HG03521 (cell line): ENCODE data around the gene AMPD1.

ENCODE experiments used
- ATAC-seq: cut with Tn5 transposase; IDR thresholded peaks from one replicate; pipeline ENCODE4 v1.9.1; 2021; ENCODE audit warnings: mild to moderate bottlenecking, moderate library complexity; ENCODE audit not compliant: unreplicated experiment

Gene AMPD1

DNA sequence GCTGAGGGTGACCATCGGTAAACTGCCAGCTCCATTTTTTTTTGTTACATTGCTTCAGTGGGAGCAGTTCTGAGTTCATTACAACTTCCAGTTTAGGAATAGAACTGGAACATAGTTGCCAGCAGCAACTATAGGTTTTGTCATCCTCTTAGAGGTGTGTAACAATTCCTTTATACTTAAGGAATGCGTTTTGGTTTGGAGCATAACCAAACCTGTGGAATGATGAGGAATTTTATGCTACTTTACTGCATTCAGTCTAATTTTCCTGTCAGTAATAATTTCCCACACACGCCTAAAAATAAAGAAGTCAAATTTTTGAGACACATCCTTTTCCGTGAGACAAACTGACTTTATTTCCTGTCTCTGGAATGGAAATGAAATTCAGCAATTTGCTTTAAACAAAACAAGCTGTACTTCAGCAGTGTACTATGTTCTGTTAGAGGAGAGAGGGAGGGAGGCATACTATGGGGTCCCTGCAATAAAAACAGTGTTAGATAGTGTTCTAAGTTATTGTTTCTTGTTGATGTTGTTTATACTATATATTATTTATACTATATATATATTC lies 4.8 kb upstream of the AMPD1 start:
- no peak for ATAC-seq

DNA sequence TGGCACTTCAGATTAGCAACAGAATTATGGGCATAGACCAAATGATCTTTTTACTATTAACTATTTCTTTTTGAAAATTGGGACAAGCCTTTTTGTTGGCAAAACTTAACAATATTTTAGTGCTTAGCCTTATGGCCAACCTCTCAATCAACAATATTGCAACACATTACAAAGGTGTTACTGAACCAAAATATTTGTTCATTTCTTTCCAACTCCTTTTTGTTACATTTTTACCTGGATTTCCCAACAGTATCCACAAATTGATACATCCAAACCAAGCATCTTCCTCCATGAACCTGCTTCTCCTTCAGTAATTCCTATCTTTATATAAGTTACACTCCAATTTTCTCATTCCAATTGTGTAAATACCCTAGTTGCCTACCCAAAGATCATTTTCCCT lies 1.5 kb upstream of the AMPD1 start:
- no peak for ATAC-seq

DNA sequence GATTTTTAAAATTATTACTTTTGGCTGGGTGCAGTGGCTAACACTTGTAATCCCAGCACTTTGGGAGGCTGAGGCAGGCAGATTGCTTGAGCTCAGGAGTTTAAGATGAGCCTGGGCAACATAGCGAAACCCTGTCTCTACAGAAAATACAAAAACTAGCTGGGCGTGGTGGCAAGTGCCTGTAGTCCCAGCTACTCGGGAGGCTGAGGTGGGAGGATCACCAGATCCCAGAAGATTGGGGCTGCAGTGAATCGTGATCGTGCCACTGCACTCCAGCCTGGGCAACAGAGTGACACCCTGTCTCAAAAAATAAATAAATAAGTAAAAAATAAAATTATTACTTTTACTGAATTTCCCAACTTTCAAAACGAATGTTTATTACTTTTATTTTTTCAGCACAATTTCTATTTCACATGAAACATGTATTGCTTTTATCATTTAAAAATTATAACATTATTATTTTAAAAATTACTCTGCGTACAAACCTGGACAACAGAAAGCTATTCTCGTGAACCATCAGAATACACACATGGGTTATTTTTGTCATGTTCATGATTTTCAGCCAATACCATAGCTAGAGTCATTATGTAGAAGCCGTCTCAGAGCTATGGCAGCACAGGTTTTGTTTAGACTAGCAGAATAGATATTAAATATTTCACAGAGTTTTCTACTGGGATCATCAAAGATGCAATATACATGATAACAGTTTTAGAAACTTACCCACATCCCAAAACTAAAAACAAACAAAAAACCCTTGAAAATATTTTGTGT lies 621 bp downstream of the AMPD1 start:
- no peak for ATAC-seq

DNA sequence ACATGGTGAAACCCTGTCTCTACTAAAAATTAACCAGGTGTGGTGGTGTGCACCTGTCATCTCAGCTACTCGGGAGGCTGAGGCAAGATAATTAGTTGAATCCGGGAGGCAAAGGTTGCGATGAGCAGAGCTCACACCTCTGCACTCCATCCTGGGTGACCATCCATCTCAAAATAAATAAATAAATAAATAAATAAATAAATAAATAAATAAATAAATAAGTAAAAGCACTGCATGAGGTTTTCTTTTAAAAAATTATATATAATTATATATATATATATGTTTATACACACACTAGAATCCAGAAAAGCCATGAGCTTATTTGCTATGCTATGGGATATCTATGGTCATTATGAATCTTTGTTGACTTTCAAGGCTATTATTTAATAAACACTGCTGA lies 2.4 kb downstream of the AMPD1 start:
- ATAC-seq, result no peak

DNA sequence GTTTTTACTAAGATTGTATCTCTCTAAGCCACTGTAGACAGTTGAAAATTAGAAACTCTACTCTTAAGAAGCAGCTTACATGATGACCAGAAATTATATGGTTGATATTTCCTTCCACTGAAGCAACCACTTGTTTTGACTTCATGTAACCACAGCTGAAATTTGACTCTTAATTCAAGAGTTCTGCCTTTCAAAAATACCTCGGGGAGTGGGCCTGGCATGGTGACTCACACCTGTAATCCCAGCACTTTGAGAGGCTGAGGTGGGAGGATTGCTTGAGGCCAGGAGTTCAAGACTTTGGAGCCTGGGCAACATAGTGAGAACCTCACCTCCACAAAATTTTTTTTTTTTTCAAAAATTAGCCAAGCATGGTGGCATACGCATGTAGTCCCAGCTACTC lies 4.3 kb downstream of the AMPD1 start:
- no peak for ATAC-seq

DNA sequence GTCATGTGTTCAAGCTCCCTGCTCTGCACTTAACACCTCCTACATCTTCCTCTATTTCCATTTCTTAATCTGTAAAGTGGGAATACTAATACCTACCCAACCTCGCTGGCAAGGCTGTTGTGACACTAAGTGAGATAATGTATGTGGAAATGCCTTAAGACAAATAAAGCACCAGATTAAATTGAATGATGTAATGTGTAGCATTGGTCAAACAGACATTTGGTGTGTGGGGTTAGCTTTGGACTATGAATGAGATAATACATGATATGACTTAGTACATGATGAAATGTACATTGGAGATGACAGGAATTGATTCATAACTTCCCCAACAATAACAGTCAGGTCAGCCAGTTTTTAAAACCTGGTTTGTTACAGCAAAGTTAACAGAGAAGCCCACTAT lies 5.2 kb downstream of the AMPD1 start:
- ATAC-seq, result no peak

DNA sequence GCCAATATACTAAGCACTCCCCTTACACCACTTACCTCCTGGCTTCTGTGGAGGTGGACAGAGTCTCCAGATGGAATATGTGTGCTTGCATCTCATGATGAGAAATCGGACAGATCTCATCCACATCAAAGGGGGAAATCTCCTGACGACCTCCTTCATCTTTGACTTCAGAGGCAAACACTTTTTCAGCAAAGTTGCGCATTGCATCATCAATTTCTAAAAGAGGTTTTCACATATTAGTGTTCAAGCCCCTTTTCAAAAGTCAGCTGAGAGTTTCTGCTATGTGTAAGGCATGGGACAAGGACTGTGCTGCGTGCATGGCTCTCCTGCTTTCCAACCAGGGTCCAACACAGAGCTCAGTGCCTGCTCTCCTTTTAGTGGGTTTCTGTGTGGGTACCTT lies 6.8 kb downstream of the AMPD1 start:
- no peak for ATAC-seq

DNA sequence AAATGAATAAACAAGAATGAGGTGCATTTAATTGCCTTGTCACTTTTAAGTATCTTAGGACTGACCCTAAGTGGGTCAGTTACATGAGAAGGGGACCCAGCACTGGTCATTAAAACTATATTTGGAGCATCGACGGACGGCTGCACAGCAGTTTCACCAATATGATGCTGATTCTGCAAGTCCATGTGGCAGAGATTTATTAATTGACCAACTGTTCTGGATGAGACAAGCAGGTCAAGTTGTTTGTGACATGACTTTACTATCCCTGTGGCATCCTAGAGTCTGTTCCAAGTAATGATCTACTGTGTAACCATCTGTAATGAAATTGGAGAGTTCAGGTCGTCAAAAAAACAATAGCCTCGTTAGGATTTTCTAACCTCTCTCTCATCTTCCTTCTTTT lies 9.5 kb downstream of the AMPD1 start:
- ATAC-seq, result no peak

DNA sequence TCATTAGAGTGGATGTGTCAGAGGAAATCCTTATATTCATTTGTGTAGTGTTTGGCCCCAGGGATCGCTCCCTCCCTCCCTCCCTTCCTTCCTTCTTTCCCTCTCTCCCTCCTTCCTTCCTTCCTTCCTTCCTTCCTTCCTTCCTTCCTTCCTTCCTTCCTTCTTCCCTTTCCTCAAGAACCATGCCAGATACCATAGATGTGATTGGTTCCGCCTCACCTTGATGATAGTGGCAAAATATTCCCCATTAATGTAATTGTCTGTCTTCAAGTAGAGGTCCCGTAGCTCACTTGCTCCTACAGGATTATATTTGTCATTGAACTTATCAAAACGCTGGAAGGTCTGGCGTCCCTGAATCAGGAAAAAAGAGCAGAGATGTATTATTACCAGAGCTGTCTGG lies 17.7 kb downstream of the AMPD1 start:
- no peak for ATAC-seq

DNA sequence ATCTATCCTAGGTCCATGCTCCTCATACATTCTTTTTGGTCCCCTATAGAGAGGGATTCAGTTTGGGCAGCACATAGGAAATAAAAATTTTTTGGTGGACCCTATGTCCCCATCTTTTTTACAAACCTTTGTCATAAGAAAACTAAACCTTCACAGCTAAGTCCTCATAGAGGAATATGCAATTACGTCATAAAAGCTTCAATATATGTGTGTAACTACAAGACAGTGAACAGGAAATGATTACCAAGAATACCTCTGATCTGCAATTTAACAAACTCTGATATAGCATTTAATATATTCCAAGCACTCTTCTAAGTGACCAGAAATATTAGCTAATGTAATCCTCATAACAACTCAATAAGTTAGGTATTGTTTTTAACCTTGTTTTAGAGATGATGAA lies 19.2 kb downstream of the AMPD1 start:
- no peak for ATAC-seq

DNA sequence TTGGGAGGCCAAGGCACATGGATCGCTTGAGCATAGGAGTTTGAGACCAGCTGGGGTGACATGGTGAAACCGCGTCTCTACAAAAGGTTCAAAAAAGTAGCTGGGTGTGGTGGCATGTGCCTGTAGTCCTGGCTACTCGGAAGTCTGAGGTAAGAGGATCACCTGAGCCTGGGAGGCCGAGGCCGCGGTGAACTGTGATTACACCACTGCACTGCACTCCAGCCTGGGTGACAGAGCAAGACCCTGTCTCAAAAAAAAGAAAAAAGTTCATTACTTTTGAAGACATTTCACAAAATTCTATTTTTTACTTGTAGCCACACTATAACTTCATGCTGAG lies 23.4 kb downstream of the AMPD1 start:
- ATAC-seq, result no peak

DNA sequence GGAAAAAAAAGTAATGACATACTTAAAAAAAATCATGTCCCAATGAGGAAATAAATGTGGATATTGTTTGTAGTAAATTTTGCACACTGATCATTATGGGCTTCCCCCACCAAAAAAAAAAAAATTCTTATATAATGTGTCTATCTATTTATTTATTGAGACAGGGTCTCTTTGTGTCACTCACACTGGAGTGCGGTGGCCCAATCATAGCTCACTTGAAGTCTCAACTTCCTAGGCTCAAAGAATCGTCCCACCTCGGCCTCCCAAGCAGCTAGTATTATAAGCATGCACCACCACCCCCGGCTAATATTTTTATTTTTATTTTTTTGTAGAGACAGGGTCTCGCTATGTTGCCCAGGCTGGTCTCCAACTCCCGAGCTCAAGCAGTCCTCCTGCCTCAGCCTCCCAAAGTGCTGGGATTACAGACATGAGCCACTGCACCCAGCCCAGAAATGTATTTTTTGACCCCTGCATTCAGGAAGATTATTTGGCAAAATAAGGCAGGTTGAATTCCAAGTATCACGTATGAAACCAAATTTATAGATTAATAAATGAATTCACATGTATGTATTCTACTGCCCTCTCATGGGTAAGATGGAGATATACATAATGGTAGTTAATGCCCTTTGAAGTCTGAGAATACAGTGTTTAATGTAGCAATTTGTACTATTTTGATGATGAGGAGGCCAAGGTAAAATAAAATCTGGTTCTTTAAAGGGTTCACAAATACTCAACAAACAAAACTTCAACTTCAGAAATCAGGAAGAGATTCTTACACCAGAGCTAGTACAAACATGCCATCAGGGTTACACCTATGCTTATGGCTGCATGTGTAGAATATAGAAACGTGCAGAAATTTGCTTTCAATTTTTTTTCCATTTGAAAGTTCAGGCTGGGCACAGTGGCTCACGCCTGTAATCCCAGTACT lies 24.1 kb downstream of the AMPD1 start:
- ATAC-seq, result no peak

DNA sequence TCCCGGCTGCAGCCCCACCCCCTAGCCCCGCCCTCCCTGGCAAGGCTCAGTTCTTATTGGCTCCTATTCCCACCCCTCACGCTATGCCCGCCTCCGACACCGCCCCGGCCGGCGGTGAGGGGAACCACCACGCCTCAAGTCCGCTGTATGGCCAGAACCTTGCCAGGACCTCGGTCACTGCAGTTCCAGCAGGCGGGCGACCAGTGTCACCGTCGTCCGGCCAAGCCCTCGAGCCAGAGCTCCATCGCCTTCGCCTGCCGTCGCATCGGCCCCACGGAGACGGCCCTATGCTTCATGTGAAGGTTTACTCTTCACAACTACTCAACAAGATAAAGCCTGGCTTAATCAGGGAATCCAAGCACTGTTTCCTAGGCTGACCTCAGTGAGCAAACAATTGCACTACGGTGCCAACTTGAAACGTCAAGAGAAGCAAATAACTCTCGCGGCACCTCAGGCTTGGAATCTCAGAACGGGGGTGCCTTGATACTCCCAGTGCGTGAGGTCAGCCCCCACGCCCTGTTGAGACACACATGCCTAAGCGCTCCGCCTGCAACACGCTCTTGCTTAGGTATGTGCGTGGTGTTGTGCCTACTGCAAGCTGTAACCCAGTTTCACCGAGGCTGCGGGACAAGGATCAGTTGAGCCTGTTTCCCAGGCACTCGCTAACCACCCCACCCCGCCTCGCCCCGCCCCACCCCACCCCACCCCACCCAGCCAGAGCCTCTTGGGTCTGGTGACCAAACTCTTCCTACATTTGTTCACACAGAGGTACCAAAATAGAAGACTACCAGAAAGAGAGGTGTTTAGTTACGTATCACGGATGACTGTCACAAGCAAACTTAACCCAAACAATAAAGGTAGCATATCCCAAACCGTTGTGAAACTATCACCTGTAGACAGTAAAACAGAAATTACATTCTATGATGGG lies 25.0 kb downstream of the AMPD1 start:
- peak; percentile 99 for ATAC-seq

DNA sequence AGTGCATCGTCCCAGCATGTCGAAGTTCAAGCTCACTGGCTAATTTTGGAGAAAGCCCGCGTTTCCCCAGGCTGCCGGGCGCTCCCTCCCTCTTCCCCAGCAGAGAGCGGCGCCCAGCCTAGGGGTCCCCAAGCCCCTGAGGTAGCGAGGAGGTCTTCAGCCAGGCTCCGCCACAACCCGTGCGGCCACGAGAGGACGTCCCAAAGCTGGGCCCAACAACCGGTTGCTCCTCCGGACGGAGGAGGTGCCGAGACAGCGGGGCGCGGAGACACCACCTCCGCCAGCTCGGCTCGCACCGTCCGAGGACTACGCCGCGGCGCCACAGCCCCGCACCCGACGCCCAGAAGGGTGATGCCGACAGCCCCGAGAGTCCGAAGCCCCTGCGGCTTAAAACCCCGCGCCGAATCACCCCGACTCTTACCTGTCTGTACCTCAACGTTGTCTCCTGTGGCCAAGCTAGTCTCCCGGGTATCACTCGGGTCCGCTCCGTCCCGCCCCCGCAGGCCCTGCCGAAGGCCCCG lies 25.7 kb downstream of the AMPD1 start, which contains the start of gene DENND2C:
TSS of gene DENND2C (minus strand) at position 488 of the 521 bp plus-strand sequence. CDS start 44,065 bp downstream, outside the sequence.
- peak; percentile 39 for ATAC-seq

DNA sequence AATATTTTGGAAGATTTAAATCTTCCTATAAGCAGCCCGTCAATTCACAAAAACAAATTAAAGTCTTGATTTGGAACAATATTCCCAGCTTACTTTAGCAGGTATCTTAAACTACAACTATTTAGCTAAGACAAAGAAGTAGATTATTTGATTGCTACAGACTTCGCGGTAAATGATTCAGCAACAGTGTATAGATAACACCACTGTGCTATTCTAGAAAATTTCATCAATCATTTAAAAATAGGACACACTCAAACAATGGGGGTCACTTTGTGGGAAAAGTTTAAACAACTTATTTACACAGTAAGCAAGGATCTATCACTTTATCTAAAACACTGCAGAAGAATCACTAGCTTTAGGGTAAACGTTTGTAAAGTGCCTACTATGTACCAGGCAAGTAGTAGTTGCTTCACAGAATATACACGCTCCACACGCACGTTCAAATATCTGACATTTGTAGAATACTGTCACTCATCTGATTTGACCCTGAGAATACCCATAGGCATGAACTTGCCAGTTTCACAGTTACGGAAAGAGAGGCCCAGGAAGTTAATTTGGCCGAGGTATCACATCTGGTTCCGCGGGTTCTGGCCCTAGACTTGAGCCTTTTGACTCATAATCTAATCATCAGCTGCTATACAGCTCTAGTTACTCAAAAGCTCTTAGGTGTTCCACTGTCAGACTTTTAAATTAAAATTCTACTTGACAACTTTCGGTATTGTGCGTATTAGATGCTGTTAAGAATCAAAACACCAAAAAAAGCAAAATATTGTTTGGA lies 26.4 kb downstream of the AMPD1 start:
- no peak for ATAC-seq

DNA sequence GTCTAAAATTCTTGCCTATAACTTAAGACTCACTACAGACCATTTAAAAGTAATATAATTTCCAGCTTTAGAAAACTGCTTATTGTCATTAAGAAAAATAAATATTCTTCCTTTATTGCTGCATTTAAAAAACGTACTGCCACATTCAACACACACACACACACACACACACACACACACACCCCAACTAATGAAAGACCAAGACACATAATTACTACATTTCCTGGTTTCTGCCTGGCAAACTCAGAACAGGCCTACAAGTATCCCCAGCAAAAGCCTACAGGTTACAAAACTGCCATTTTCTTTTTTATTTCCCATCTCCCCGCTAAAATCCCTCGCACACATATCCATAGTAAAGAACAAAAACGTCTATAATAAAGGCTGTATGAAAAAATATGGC lies 27.0 kb downstream of the AMPD1 start:
- ATAC-seq, result no peak

DNA sequence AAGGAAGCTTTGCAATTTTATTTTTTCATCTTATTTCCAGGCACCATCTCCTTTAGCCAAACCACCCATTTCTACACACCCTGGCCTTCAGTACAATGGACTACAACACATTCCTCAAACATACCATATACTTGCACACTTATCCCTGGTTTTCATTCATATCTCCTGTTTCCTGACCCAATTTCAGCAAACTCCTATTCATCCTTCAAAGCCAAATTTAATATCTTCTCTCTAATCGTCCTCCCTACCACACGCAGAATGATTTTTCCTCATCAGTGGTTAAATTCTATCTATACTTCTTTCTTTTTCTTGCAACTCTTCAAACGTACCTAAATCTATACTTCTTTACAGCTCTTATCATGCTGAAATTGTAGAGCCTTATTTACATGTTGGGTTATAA lies 28.4 kb downstream of the AMPD1 start:
- no peak for ATAC-seq

DNA sequence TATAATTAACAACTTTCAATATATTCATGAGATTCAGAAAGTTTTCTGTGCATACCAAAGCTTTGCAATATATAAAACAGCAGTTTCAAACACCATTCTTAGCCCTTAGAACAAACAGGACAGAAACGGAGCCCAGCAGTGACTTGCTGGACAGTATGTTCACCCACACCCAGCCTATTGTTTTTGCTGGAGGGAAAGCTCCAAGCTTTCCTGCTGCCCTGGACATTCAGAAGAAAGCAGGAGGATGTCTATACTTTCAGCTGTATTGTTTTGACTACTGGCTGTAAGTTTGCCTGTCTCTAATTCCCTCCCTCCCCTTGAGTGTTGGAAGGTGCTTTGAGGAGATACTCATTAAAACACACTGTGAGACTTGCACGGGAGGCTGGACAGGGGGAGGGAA lies 35.1 kb downstream of the AMPD1 start:
- ATAC-seq, result no peak

DNA sequence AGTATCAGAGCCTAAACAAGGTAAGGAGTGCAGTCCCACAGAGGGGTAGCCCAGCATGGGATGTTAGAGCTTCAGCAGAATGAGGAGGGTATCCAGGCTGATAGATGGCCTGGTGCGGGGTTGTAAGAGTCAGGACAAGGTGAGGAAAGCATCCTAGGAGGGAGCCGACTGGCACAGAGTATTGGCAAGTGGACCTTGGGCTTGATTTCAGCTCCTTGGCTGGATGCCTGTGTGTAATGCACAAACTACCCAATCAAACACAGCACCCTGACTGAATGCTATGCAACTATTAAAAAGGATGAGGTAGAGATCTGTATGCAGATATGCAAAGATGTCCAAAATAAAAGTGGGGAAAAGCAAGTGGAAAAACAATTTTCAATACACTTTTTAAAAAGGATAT lies 43.5 kb downstream of the AMPD1 start:
- ATAC-seq, result no peak

DNA sequence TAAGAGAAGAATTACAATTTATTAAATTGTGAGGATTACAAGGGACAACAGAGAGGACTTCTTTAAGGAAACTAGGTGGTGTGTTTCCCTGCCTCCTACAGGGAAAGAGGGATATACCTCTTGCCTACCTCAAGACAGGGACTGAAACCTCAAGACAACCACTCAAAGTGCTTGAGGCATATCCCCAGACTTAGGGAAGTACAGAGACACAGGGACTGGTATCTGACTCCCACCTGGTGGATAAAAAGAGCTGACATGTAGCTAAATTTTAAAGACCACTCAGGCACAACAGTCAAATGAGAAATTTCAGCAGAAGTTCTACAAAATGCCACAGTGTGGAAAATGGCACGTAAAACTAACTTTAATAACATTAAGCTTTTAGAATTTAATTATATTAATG lies 46.8 kb downstream of the AMPD1 start:
- ATAC-seq, result no peak
